Activated T-helper 2 cell treated with anti-CD3 and anti-CD28 coated beads, Interferon-gamma antibody, Interleukin-2, Interleukin-4, amounts not matched to agents 10 μg/mL and 5 μg/mL and 100 μg/mL, durations not matched to agents 14 hours and 24 hours and 36 hours (primary cell): ENCODE measurements around the gene SP140L. TPM values are rescaled to one million over a fixed set of nuclear protein-coding genes. Genes with fewer than 3 reads are reported as not detected.
"Not testable (repeated sequence)": the region's sequence is repeated elsewhere in the genome, so short reads cannot be mapped to it uniquely, and the experiment has no call there.

Source experiments
- DNase-seq: peaks from one replicate; pipeline ENCODE4 v3.0.0; 2021; ENCODE audit warnings: low spot score
- H3K27ac Mint-ChIP-seq: one replicate; pipeline ENCODE4 v1.8.0; 2021; ENCODE audit warnings: mixed read lengths
- H3K27me3 Mint-ChIP-seq: one replicate; pipeline ENCODE4 v1.8.0; 2021; ENCODE audit warnings: low read depth, mixed read lengths
- H3K36me3 Mint-ChIP-seq: one replicate; pipeline ENCODE4 v1.8.0; 2021; ENCODE audit warnings: low read depth, mixed read lengths
- H3K4me1 Mint-ChIP-seq: one replicate; pipeline ENCODE4 v1.8.0; 2021; ENCODE audit warnings: low read depth, mixed read lengths
- H3K4me3 Mint-ChIP-seq: one replicate; pipeline ENCODE4 v1.8.0; 2021; ENCODE audit warnings: low read depth, mild to moderate bottlenecking, moderate library complexity, mixed read lengths
- H3K9me3 Mint-ChIP-seq: one replicate; pipeline ENCODE4 v1.8.0; 2021; ENCODE audit warnings: mixed read lengths
- intact Hi-C: fragments of 100-400 bp; cut with micrococcal nuclease; formaldehyde crosslinking; loops from one replicate; pipeline ENCODE4 v1.15.1; 2023
- total RNA-seq: library from RNA; stranded (reverse); gene quantifications from 2 replicates; pipeline ENCODE4 v1.2.3, GENCODE V29; 2022

Gene SP140L
- total RNA-seq, 1 donor from 2014 or later, result 59.1 TPM

- intact Hi-C loops, result loop anchor here (1.0 to 5.0 kb wide), 3 partner anchors 8 to 100 kb away; partner anchors contain the start of gene SP140
- peaks cover 2% of the 10 kb centered on the region for H3K9me3 Mint-ChIP-seq
- H3K27ac Mint-ChIP-seq, result peak overlapping the region; percentile 92
- no peak for DNase-seq
- peak overlapping the region; percentile 91 for H3K4me3 Mint-ChIP-seq
- peaks cover 62% of the 10 kb centered on the region for H3K36me3 Mint-ChIP-seq
- H3K27me3 Mint-ChIP-seq, result no peaks in the 10 kb centered on the region
- peaks cover 70% of the 10 kb centered on the region for H3K4me1 Mint-ChIP-seq
Measured at GRCh38 chr2:230327418-230328154, 593 bp downstream of the SP140L start.

DNA sequence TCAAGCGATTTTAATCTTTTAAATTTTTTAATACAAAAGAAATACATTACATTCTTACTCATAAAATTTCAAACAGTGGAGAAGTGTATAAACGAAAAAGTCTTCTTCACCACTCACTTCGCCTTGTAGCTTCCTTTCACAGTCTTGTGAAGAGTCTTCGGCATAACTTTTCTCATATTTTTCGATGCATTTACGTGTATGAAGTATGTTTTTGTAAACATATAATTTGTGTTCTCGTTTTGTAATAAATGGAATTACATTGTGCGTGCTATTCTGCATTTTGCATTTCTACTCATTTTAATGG, 1.1 kb downstream of the SP140L start:
- Mint-ChIP-seq H3K4me3 (peak overlapping the region; percentile 91), H3K27me3 (no peaks in the 10 kb centered on the region), H3K27ac (peak overlapping the region; percentile 79), H3K4me1 (peaks cover 69% of the 10 kb centered on the region), H3K9me3 (no peaks in the 10 kb centered on the region), H3K36me3 (peaks cover 62% of the 10 kb centered on the region)
- intact Hi-C loops, result loop anchor here (5.0 kb wide), 1 partner anchor 101 kb away; the partner anchor contains the start of gene SP140
- DNase-seq, result no peak

DNA sequence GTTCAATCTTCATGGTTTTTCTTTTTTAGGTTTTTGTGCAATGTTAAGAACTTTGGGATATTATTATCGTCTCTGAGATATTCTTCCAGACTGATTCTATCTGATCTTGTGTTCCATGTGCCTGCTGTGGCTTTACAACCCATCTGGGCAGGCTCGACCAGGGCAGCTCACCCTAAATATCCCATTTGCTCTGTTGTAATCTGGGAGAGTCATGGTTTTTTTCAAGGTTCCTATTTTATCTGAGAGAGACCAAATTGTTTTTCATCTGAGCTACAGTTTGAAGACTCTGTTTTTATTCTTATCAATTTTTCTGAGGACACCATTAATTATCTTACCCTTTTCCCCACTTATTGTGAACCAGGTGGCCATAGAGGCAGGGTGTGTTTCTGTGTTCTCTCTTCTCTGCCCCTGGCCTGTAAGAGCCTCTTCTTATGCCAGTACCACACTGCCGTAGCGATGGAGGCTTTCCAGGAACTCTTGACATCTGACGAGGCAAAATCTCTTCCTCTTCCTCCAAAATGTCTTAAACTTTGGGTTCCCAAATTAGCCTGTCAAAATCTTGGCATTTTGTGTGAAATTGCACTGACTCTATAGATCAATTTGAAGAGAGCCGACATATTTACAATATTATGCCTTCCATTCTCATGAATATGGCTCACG, 3.1 kb downstream of the SP140L start:
- Mint-ChIP-seq H3K4me1 (peaks cover 72% of the 10 kb centered on the region), H3K27me3 (no peaks in the 10 kb centered on the region), H3K4me3 (peak overlapping the region; percentile 91), H3K36me3 (peaks cover 77% of the 10 kb centered on the region), H3K27ac (peak overlapping the region; percentile 79), H3K9me3 (peaks cover 5% of the 10 kb centered on the region)
- intact Hi-C loops, result loop anchor here (5.0 kb wide), 1 partner anchor 103 kb away; the partner anchor contains the start of gene SP140
- DNase-seq, result no peak

- peaks cover 6% of the 10 kb centered on the region for H3K9me3 Mint-ChIP-seq
- no peaks in the 10 kb centered on the region for H3K27me3 Mint-ChIP-seq
- peaks cover 72% of the 10 kb centered on the region for H3K4me1 Mint-ChIP-seq
- no peak for DNase-seq
- H3K36me3 Mint-ChIP-seq, result peaks cover 81% of the 10 kb centered on the region
- intact Hi-C loops, result no loop called here
- H3K4me3 Mint-ChIP-seq, result peak overlapping the region; percentile 91
- peak overlapping the region; percentile 84 for H3K27ac Mint-ChIP-seq
Measured at GRCh38 chr2:230330725-230331124, 3.7 kb downstream of the SP140L start.

GRCh38 chr2:230335461-230335863, 8.5 kb downstream of the SP140L start:
- Mint-ChIP-seq H3K27ac (peak overlapping the region; percentile 86), H3K27me3 (no peaks in the 10 kb centered on the region), H3K9me3 (peaks cover 8% of the 10 kb centered on the region), H3K4me1 (peaks cover 54% of the 10 kb centered on the region), H3K36me3 (peaks cover 80% of the 10 kb centered on the region), H3K4me3 (peak overlapping the region; percentile 57)
- DNase-seq, result no peak
- intact Hi-C loops, result loop anchor here (1.0 kb wide), 1 partner anchor 13 kb away; no protein-coding TSS in a partner anchor

DNA sequence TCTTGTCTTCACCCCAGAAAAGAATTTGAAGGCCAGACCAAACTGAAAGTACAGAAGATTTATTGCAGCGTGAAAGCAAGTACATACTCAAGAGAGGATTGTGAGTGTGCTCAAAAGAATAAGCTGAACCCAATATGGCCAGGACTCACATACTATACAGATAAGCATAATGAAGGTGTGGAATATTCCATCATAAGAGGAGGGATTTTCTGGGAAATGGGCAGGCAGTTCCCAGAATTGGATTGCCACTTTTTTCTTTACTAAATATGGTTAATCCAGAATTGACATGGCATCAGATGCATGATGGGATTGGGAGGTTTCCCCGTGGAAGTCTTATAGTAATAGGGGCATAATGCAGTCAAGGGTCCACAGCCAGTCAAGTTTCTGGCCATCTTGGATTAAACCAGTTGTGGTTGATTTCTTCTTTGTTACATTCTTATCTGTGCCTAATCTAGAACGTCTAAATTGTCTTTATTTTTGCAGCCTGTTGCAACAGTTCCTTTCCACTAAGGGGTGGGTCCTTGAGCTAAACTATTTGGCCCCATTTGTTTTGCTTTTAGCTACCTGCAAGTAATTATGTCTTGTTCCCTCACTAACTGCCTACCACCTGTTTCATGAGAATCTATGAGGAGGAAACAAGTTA, 9.0 kb downstream of the SP140L start:
- Mint-ChIP-seq H3K27ac (peak overlapping the region; percentile 86), H3K9me3 (peaks cover 8% of the 10 kb centered on the region), H3K4me1 (peaks cover 49% of the 10 kb centered on the region), H3K27me3 (no peaks in the 10 kb centered on the region), H3K4me3 (peak overlapping the region; percentile 57), H3K36me3 (peaks cover 75% of the 10 kb centered on the region)
- DNase-seq, result no peak
- intact Hi-C loops, result loop anchor here (1.0 kb wide), 1 partner anchor 12 kb away; no protein-coding TSS in a partner anchor

GRCh38 chr2:230341936-230342528, 15.0 kb downstream of the SP140L start:
- intact Hi-C loops, result loop anchor here (10.0 kb wide), 1 partner anchor 453 kb away; no protein-coding TSS in a partner anchor
- H3K27ac Mint-ChIP-seq, result not testable (repeated sequence)

GRCh38 chr2:230343041-230343624, 16.1 kb downstream of the SP140L start:
- DNase-seq, H3K27ac Mint-ChIP-seq, H3K27me3 Mint-ChIP-seq, H3K4me3 Mint-ChIP-seq: not testable (repeated sequence)
- Mint-ChIP-seq H3K4me1 (peaks cover 48% of the 10 kb centered on the region), H3K36me3 (peaks cover 71% of the 10 kb centered on the region), H3K9me3 (peaks cover 48% of the 10 kb centered on the region)
- intact Hi-C loops, result loop anchor here (10.0 kb wide), 1 partner anchor 452 kb away; no protein-coding TSS in a partner anchor

More at GRCh38 chr2:230341936-230342528, 15.0 kb downstream of the SP140L start:
- Mint-ChIP-seq H3K36me3 (peaks cover 68% of the 10 kb centered on the region), H3K4me1 (peaks cover 39% of the 10 kb centered on the region), H3K9me3 (peaks cover 46% of the 10 kb centered on the region)
- not testable (repeated sequence) for DNase-seq, H3K4me3 Mint-ChIP-seq, H3K27me3 Mint-ChIP-seq

- Mint-ChIP-seq H3K4me1 (peaks cover 54% of the 10 kb centered on the region), H3K27ac (peak overlapping the region; percentile 56), H3K4me3 (peak overlapping the region; percentile 28), H3K27me3 (no peaks in the 10 kb centered on the region), H3K36me3 (peaks cover 77% of the 10 kb centered on the region), H3K9me3 (peaks cover 48% of the 10 kb centered on the region)
- intact Hi-C loops, result loop anchor here (10.0 kb wide), 1 partner anchor 451 kb away; no protein-coding TSS in a partner anchor
- no peak for DNase-seq
Measured at GRCh38 chr2:230343747-230344146, 16.8 kb downstream of the SP140L start.

DNA sequence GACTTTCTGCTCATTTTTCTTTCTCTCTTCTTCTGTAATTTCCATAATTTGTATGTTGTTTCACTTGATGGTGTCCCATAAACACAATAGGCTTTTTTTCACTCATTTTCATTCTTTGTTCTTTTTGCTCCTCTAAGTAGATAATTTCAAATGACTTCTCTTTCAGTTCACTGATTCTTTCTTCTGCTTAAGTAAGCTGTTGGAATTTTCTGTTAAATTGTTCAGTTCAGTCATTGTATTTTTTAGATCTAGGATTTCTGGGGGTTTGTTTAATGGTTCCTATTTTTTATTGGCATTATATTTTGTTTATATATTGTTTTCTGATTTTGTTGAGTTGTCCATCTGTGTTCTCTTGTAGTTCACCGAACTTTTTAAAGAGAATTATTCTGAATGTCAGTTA, 19.5 kb downstream of the SP140L start:
- Mint-ChIP-seq H3K4me3 (no peak overlapping the region), H3K27me3 (no peaks in the 10 kb centered on the region), H3K9me3 (peaks cover 54% of the 10 kb centered on the region), H3K4me1 (peaks cover 74% of the 10 kb centered on the region), H3K36me3 (peaks cover 87% of the 10 kb centered on the region), H3K27ac (peak overlapping the region; percentile 59)
- no peak for DNase-seq
- intact Hi-C loops, result loop anchor here (5.0 to 10.0 kb wide), 4 partner anchors 71 to 448 kb away; partner anchors contain the start of gene SP100

- Mint-ChIP-seq H3K9me3 (peaks cover 55% of the 10 kb centered on the region), H3K36me3 (peaks cover 90% of the 10 kb centered on the region), H3K4me3 (no peak overlapping the region), H3K27ac (peak overlapping the region; percentile 94), H3K4me1 (peaks cover 76% of the 10 kb centered on the region), H3K27me3 (no peaks in the 10 kb centered on the region)
- intact Hi-C loops, result loop anchor here (5.0 to 10.0 kb wide), 4 partner anchors 70 to 448 kb away; partner anchors contain the start of gene SP100
- no peak for DNase-seq
Measured at GRCh38 chr2:230346921-230347533, 20.0 kb downstream of the SP140L start.
